ENCODE measurements around the gene MTA2.

MTA2 gene

DNA sequence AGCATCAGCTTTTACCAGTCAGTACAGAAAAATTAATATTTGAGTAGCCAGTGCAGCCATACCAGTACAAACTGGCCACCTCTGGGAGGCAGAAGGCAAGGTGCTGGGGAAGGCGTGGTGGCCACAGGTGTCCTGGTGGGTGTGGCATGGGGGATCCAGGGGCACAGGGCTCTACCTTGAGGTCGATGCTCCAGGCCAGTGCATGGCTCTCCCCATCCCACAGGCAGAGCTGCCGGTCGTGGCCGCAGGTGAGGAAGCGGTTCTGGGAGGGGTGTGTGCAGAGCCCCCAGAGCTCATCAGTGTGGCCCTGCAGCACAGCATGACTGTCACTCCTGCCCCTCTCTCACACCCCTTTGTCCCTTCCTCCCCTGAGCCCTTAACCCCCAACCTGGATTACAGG is 3.8 kb upstream of the MTA2 start:
- DNase-seq (ENCODE audit: low spot score), result no peak
- Histone ChIP-seq H3K4me3 (no peak overlapping the region), H3K27ac (no peak overlapping the region)
- TF ChIP-seq, protein P1, sequence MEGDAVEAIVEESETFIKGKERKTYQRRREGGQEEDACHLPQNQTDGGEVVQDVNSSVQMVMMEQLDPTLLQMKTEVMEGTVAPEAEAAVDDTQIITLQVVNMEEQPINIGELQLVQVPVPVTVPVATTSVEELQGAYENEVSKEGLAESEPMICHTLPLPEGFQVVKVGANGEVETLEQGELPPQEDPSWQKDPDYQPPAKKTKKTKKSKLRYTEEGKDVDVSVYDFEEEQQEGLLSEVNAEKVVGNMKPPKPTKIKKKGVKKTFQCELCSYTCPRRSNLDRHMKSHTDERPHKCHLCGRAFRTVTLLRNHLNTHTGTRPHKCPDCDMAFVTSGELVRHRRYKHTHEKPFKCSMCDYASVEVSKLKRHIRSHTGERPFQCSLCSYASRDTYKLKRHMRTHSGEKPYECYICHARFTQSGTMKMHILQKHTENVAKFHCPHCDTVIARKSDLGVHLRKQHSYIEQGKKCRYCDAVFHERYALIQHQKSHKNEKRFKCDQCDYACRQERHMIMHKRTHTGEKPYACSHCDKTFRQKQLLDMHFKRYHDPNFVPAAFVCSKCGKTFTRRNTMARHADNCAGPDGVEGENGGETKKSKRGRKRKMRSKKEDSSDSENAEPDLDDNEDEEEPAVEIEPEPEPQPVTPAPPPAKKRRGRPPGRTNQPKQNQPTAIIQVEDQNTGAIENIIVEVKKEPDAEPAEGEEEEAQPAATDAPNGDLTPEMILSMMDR (IDR thresholded peaks at IDR 0.05), result no peak

DNA sequence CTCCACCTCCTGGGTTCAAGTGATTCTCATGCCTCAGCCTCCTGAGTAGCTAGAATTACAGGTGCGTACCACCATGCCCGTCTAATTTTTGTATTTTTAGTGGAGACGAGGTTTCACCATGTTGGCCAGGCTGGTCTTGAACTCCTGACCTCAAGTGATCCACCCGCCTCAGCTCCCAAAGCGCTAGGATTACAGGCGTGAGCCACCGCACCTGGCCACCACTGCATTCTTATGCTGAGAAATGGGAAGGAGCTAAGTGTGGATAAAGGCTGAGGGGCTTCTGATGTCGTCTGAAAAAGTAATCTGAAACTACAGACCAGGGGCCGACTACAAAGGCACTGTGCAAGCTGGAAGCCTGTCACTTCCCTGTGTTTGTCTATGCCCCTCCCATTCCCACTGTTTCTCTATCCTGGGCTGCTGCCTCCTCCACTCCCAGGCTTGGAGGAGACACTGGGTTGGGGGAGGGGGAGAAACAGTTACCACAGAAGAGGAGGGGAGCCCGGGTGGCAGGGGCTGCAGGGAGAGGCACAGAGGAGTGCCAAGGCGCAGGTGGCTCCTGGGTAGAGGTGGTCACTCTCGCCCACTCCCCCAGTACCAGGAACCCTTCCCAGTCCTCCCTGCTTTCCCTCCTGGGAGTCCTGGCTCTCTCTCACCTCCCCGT is 2.9 kb upstream of the MTA2 start:
- H3K27ac ChIP-seq, result peak overlapping the region in 1 of 2 donors; percentile 28
- TF ChIP-seq, protein P1 (IDR thresholded peaks at IDR 0.05), result no peak
- DNase-seq (ENCODE audit: low spot score), result no peak
- no peak overlapping the region for H3K4me3 ChIP-seq

DNA sequence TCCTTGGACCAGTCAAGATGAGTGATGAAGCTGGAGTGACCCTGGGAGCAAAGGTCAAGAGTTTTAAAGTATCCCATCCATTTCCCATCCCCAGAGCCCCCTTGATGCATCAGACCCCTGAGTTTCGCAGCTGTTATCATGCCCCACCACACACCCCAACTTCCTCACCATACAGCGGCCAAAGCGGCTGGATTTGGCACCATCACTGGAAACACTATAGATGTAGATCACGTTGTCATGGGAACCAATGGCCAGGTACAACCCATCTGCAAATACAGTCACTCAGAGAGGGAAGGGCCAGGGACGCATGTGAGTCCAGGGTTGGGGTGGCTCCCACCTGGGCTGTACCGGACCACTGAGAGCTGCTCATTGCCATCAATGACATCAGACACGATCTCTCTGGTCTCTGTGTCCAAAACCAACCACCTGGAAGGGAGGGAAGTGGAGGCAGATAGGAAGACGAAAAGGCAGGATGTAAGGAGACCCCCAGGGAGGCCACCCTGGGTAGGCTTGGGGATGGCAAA is 2.2 kb upstream of the MTA2 start:
- DNase-seq (ENCODE audit: low spot score), result no peak
- TF ChIP-seq, protein P1 (IDR thresholded peaks at IDR 0.05), result no peak
- Histone ChIP-seq H3K4me3 (no peak overlapping the region), H3K27ac (peak overlapping the region in 1 of 2 donors; percentile 97)

DNA sequence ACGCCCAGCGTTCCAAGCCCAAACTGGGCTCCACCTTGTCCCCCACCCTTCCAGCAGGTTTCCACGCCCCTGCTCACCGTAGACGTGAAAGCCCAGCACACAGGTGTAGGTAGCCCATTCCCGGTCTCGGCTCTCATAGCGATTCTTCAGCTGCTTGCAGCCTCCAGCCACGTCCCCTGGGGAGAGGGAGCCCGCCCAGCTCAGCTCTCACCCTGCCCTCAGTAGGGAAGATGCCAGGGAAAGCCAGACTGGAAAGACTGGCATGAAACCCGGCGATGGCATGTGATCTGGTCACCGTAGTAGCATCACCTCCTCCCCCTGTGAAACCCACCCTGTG is 1.4 kb upstream of the MTA2 start:
- no peak for DNase-seq (ENCODE audit: low spot score)
- TF ChIP-seq, protein P1 (IDR thresholded peaks at IDR 0.05), result no peak
- peak overlapping the region; percentile 87 to 97 for H3K27ac ChIP-seq
- H3K4me3 ChIP-seq, result peak overlapping the region; percentile 90

DNA sequence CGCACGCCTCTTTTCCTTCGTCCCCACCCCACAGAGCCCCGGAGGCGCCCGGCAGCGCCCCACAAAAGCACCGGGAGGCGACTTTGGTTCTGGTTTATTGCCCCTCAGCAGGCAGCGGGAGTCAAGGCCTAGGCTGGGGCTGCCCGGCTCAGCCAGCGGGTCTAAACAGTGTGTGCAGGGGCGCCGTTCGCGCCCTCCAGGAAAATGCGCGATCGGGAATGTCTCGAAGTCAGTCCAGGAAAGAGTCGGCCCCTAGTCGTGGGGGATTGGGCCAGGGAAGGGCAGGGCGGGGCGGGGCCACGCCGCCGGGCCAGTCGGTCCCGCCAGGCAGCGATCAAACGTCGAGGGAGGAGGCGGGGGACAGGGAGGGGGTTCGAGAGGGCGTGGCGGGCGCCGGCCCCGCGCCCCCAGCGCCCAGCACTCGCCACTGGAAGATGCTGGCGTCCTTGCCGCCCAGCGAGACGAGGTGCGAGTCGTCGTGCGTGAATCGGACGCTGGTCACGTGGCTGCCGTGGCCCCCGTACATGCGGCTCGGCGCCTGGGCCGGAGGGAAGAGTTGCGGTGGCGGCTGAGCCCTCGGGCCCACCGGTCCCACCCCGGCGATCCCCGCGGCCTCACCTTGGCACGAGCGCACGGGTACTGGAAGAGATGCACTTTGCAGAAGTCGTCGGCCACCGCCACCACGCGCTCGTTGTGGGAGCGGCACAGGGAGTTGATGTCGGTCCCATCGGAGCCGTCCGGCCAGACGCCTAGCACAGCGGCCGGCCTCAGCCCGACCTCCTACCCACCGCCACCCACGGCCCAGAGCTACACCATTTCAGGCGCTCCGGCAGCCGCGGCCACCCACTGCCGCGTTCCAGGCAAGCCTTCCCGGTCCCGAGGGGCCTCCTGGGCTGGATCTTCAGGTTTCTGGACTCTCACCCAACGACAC is 741 bp upstream of the MTA2 start:
- peak overlapping the region; percentile 87 to 97 for H3K27ac ChIP-seq
- H3K4me3 ChIP-seq, result peak overlapping the region; percentile 90
- TF ChIP-seq, protein P1 (IDR thresholded peaks at IDR 0.05), result peak; percentile 27
- DNase-seq (ENCODE audit: low spot score), result peak; percentile 87

DNA sequence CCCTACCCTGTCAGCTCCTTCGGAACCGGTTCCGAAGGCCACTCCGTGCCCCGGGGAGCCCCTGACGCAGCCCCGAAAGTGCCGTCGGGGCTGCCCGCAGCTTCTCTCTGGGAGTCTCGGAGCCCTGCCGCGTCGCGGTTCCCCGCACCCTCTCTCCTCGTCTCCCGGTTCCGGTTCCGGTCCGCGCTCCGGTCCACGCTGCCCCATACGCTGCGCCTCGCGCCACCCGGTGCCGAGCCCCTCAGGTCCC is 618 bp downstream of the MTA2 start:
- Histone ChIP-seq H3K27ac (peak overlapping the region; percentile 87 to 97), H3K4me3 (peak overlapping the region; percentile 90)
- TF ChIP-seq, protein P1 (IDR thresholded peaks at IDR 0.05), result no peak
- no peak for DNase-seq (ENCODE audit: low spot score)

Data from coronary artery (tissue), 2 donors.